MM.1S (cell line): ENCODE results near the gene TEX2.

ENCODE experiments used
- DNase-seq: peaks from one replicate; pipeline ENCODE4 v3.0.0-alpha.2; 2015
- H2AFZ ChIP-seq: fragments of 300-600 bp; sonication (generic); 2 replicates; pipeline ENCODE4 v1.6.0; 2016; ENCODE audit warnings: antibody characterized with exemption, low read length
- H3F3A ChIP-seq: fragments of 300-600 bp; sonication (generic); 2 replicates; pipeline ENCODE4 v1.6.1; 2016; ENCODE audit warnings: mild to moderate bottlenecking, antibody characterized with exemption, low read length, moderate library complexity, mixed read lengths; ENCODE audit not compliant: insufficient read depth
- H3K27ac ChIP-seq: fragments of 300-600 bp; sonication (generic); 2 replicates; pipeline ENCODE4 v1.5.1; 2016; ENCODE audit warnings: mild to moderate bottlenecking, low read length
- H3K27me3 ChIP-seq: fragments of 300-600 bp; sonication (generic); replicated peaks from 2 replicates; pipeline ENCODE4 v1.6.0; 2016; ENCODE audit warnings: low read length; ENCODE audit not compliant: insufficient read depth
- H3K36me3 ChIP-seq: fragments of 300-600 bp; sonication (generic); replicated peaks from 2 replicates; pipeline ENCODE4 v1.6.1; 2016; ENCODE audit warnings: mild to moderate bottlenecking, low read length, mixed read lengths; ENCODE audit not compliant: insufficient read depth
- H3K4me1 ChIP-seq: fragments of 300-600 bp; sonication (generic); 2 replicates; pipeline ENCODE4 v1.6.1; 2016; ENCODE audit warnings: low read length, mixed read lengths
- H3K4me2 ChIP-seq: fragments of 300-600 bp; sonication (generic); 2 replicates; pipeline ENCODE4 v1.6.0; 2016; ENCODE audit warnings: low read depth, low read length
- H3K4me3 ChIP-seq: fragments of 300-600 bp; sonication (generic); 2 replicates; pipeline ENCODE4 v1.5.1; 2016; ENCODE audit warnings: low read length, mixed read lengths
- H3K79me2 ChIP-seq: fragments of 300-600 bp; sonication (generic); 2 replicates; pipeline ENCODE4 v1.6.1; 2016; ENCODE audit warnings: mixed run types, low read length, mixed read lengths
- H3K9ac ChIP-seq: fragments of 300-600 bp; sonication (generic); 2 replicates; pipeline ENCODE4 v1.6.1; 2016; ENCODE audit warnings: low read length, mixed read lengths
- H3K9me2 ChIP-seq: fragments of 300-600 bp; sonication (generic); replicated peaks from 2 replicates; pipeline ENCODE4 v1.6.1; 2016; ENCODE audit warnings: mild to moderate bottlenecking, low read length, mixed read lengths; ENCODE audit not compliant: insufficient read depth
- H3K9me3 ChIP-seq: fragments of 300-600 bp; sonication (generic); replicated peaks from 2 replicates; pipeline ENCODE4 v1.6.1; 2016; ENCODE audit warnings: mild to moderate bottlenecking, low read length, mixed read lengths; ENCODE audit not compliant: insufficient read depth
- H4K20me1 ChIP-seq: fragments of 300-600 bp; sonication (generic); 2 replicates; pipeline ENCODE4 v1.6.1; 2016; ENCODE audit warnings: mild to moderate bottlenecking, low read length, moderate library complexity, mixed read lengths; ENCODE audit not compliant: insufficient read depth
- CTCF ChIP-seq: fragments of 300-600 bp; sonication (generic); IDR thresholded peaks from 2 replicates; pipeline ENCODE4 v1.5.1; 2016; ENCODE audit warnings: antibody characterized with exemption, low read length, mixed read lengths
- EZH2 ChIP-seq: fragments of 300-600 bp; sonication (generic); optimal IDR thresholded peaks from 2 replicates; pipeline ENCODE3; 2017; ENCODE audit warnings: low read depth, mild to moderate bottlenecking, antibody characterized with exemption, low read length, mixed read lengths
- EZH2phosphoT487 ChIP-seq: fragments of 300-600 bp; sonication (generic); IDR thresholded peaks from 2 replicates; pipeline ENCODE4 v1.6.1; 2018; ENCODE audit warnings: antibody characterized with exemption, low read length

Gene TEX2

GRCh38 chr17:64205804-64206203 is 57.3 kb downstream of the TEX2 start:
- no peak overlapping the region for H3K4me2 ChIP-seq
- peaks cover 30% of the 10 kb centered on the region for H3K4me1 ChIP-seq
- no peak overlapping the region for H3K27ac ChIP-seq
- no peaks in the 10 kb centered on the region for H4K20me1 ChIP-seq
- H3K9me3 ChIP-seq: no peaks in the 10 kb centered on the region
- no peak overlapping the region for H2AFZ ChIP-seq
- no peaks in the 10 kb centered on the region for H3K36me3 ChIP-seq
- no peak overlapping the region for H3K4me3 ChIP-seq
- peaks cover 2% of the 10 kb centered on the region; the same call in 1 of the 2 replicates for H3F3A ChIP-seq
- peaks cover 73% of the 10 kb centered on the region for H3K79me2 ChIP-seq
- H3K27me3 ChIP-seq: no peaks in the 10 kb centered on the region
- no peak for DNase-seq
- no peaks in the 10 kb centered on the region for H3K9me2 ChIP-seq
- no peak for TF ChIP-seq EZH2
- TF ChIP-seq EZH2phosphoT487: no peak
- TF ChIP-seq CTCF: no peak
- H3K9ac ChIP-seq: no peak overlapping the region

GRCh38 chr17:64203630-64204029 is 59.4 kb downstream of the TEX2 start:
- TF ChIP-seq CTCF: no peak
- Histone ChIP-seq H3K27ac (no peak overlapping the region), H3K4me3 (no peak overlapping the region), H3K9ac (no peak overlapping the region), H3K36me3 (no peaks in the 10 kb centered on the region), H3K4me1 (peaks cover 43% of the 10 kb centered on the region), H4K20me1 (no peaks in the 10 kb centered on the region), H3K79me2 (peaks cover 63% of the 10 kb centered on the region), H3K9me3 (no peaks in the 10 kb centered on the region), H2AFZ (no peak overlapping the region), H3K27me3 (no peaks in the 10 kb centered on the region), H3K4me2 (no peak overlapping the region), H3F3A (peaks cover 8% of the 10 kb centered on the region), H3K9me2 (no peaks in the 10 kb centered on the region)
- DNase-seq: no peak

DNA sequence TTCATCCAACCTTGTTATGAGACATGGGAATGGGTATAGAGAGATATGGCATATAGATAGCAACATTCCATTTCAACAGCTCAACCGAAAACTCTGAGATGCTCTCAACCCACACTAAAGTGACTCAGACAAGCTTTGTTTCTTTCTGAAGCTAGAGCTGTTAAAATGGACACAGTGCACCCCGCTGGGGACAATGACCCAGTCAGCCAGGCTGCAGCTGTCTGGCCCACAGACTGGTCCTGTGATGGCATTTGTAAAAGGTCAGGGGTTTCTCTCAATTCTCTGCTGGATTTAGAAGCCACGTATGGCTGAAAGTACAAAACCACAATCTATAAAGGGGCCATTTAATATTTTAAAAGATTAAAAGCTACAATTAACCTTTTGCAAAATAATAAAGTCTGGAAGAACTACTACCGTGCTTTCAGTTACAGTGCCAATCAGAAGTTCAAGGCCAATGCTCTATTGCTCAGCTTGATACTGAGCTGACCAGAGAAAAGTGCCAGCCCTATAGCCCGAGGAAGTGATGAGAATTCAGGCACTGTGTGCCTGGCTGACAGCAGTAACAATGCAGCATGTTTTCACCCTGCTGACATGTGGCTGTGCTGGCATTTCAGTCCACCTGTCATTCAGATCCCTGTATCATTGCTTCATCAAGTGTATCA is 60.2 kb downstream of the TEX2 start:
- Histone ChIP-seq H3K9me2 (no peaks in the 10 kb centered on the region), H3K4me2 (no peak overlapping the region), H3K79me2 (peaks cover 59% of the 10 kb centered on the region), H3K27ac (no peak overlapping the region; the same call in 1 of the 2 replicates), H3K9ac (no peak overlapping the region), H4K20me1 (no peaks in the 10 kb centered on the region), H2AFZ (no peak overlapping the region), H3K4me3 (no peak overlapping the region), H3K4me1 (peaks cover 43% of the 10 kb centered on the region), H3K27me3 (no peaks in the 10 kb centered on the region), H3F3A (peaks cover 8% of the 10 kb centered on the region), H3K9me3 (no peaks in the 10 kb centered on the region), H3K36me3 (no peaks in the 10 kb centered on the region)
- TF ChIP-seq EZH2: no peak
- no peak for TF ChIP-seq EZH2phosphoT487
- TF ChIP-seq CTCF: no peak
- DNase-seq: no peak
